Subcutaneous adipose tissue (tissue), 4 donors: Measurements from ENCODE around the gene LCNL1. TPM values are rescaled to one million over a fixed set of nuclear protein-coding genes. Genes with fewer than 3 reads are reported as not detected.

Experiments
- total RNA-seq, 4 donors: library from RNA; depleted of rRNA; stranded (reverse); fragments of >200 nt; gene quantifications; one replicate each; pipeline ENCODE4 v1.1.0, GENCODE V29; 2016
- TF ChIP-seq, protein P1 (sequence below): fragments of 450-650 bp; IDR thresholded peaks from one replicate; pipeline ENCODE4 v1.5.1; 2016; ENCODE audit warnings: low read depth, mild to moderate bottlenecking, control low read depth, antibody characterized with exemption, moderate library complexity

Gene LCNL1
- total RNA-seq, 4 donors from 2014 or later: not detected

DNA sequence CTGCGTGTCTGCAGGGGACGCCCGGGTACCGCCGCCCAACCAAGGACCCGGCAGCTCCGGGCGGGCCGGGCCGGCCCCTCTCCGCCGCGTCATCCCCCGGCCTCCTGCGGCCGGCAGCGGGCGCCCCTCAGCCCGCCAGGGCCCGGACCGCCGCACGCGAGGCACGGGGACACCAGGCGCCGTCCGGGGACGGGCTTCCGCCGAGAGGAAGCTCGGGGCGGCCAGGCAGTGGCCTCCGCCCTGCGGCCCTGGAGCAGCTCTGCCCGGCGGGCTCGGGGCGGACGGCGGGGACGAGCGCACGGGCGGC is 38.6 kb upstream of the LCNL1 start:
- TF ChIP-seq, protein P1, sequence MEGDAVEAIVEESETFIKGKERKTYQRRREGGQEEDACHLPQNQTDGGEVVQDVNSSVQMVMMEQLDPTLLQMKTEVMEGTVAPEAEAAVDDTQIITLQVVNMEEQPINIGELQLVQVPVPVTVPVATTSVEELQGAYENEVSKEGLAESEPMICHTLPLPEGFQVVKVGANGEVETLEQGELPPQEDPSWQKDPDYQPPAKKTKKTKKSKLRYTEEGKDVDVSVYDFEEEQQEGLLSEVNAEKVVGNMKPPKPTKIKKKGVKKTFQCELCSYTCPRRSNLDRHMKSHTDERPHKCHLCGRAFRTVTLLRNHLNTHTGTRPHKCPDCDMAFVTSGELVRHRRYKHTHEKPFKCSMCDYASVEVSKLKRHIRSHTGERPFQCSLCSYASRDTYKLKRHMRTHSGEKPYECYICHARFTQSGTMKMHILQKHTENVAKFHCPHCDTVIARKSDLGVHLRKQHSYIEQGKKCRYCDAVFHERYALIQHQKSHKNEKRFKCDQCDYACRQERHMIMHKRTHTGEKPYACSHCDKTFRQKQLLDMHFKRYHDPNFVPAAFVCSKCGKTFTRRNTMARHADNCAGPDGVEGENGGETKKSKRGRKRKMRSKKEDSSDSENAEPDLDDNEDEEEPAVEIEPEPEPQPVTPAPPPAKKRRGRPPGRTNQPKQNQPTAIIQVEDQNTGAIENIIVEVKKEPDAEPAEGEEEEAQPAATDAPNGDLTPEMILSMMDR: no peak

DNA sequence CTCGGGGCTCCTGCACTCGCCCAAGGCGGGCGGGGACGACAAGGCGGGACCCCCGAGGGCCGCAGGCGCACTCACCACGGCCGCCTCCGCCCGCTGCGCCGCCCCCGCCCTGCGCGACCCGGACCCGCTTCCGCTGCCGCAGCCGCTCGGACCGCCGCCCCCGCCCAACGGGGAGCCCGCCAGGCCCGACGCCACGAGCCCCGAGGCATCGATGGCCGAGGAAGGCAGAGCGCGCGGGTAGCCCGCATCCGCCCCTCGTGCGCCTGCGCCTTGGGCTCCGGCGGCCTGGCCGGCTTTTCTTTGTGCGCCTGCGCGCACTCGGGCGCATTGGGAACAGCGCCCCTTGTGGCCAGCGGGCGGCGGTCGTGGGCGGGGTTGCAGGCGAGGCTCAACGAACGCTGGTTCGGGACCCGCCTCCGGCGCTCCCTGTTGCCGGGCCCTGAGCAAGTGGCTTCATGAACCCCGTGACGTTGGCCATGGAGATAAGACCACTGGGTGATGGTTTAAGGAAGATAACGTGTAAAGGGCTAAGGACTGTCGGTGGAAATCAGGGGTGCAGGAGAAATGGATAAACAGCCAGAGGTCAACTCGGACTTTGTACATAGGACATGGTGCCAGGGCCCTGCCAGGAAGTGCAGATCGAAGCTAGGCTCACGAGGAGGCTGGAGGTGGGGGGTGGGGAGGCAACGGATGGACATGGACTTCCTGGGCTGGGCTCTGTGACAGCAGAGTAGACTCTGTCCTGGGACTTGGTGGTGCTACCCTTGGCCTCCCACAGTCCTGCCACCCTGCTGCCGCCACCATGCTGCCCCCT is 38.1 kb upstream of the LCNL1 start, which contains the start of the genes C8G and FBXW5:
C8G (plus strand) TSS at position 725 of the 814 bp plus-strand sequence; CDS start at position 803, 78 bp downstream.
FBXW5 (minus strand) TSS at position 220 of the 814 bp plus-strand sequence. CDS start 655 bp downstream, outside the sequence.
- TF ChIP-seq, protein P1: no peak

DNA sequence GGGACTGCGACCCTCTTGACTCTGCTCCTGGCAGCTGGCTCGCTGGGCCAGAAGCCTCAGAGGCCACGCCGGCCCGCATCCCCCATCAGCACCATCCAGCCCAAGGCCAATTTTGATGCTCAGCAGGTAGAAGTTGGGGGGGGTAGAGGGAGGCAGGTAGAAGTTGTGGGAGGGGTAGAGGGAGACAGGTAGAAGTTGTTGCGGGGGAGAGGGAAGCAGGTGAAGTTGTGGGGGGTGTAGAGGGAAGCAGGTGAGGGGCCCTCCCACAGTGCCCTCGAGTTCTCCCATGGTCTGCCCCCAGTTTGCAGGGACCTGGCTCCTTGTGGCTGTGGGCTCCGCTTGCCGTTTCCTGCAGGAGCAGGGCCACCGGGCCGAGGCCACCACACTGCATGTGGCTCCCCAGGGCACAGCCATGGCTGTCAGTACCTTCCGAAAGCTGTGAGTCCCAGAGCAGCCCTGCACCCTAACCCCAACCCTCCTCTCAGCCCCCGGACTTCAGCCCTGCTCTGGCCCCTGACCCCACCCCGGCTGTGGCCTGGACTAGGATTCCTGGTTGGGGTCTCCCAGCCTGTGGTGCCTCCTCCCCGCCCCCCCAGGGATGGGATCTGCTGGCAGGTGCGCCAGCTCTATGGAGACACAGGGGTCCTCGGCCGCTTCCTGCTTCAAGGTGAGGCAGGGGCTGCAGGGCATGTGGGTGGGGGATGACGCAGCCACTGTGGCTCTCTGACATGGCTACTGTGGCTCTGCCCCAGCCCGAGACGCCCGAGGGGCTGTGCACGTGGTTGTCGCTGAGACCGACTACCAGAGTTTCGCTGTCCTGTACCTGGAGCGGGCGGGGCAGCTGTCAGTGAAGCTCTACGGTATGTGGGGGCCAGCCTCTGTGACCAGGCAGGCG is 37.2 kb upstream of the LCNL1 start:
- TF ChIP-seq, protein P1: no peak

- TF ChIP-seq, protein P1: no peak
Observed at GRCh38 chr9:136946228-136947027, 36.4 kb upstream of the LCNL1 start.

- TF ChIP-seq, protein P1: no peak
Observed at GRCh38 chr9:136947028-136947891, 35.5 kb upstream of the LCNL1 start.

GRCh38 chr9:136947955-136948510 is 34.8 kb upstream of the LCNL1 start:
- TF ChIP-seq, protein P1: no peak
